ENCODE measurements around the gene TMEM255A.

The TMEM255A gene

GRCh38 chrX:120223374-120223773 lies 87.9 kb downstream of the TMEM255A start:
- WGBS, 2 donors (ENCODE audit: extremely low coverage in 2 of 2, insufficient read length in 2 of 2, insufficient replicate concordance in 1 of 2) = no CpG with 5 or more reads among the region's 8 CpGs
- Histone ChIP-seq H3K9ac (ENCODE audit: low read depth, low read length, poor library complexity) (no peak overlapping the region), H3K23ac (ENCODE audit: low read depth, low read length, poor library complexity) (no peak overlapping the region)

DNA sequence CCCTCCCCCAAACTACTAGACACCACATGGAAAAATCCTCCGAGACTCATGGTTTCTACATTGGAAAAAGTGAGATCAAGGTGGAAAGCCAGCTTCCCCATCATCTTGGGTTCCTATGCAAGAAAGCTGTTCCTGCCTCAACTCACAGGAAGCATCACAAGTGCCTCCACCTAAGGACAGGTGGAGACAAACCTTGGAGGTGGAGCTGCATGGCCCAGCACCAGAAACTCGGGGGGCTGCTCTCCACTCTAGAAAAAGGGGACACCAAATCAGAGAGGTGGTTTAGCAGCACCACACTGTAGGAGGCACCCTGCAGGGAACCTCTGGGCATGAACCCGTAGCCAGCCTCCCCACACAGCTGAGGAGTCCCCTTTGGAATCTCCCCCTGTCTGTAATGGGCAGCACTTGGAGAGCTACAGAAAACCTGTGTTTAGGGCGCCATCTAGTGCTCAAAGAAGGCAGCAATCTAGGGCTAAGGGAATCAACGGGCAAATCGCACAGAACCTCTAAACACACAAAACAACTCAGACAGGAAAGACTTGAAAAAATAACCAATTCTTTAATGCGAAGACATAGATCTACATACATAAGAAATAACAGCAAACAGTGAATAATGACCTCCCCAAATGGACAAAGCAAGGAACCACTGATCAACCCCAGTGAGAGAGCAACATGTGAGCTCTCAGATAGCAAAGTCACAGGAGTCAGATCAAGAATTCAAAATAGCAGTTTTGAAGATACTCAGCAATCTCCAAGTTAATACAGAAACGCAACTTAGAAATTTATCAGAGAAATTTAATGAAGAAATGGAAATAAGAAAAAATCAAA lies 97.6 kb downstream of the TMEM255A start:
- Histone ChIP-seq H3K23ac (ENCODE audit: low read depth, low read length, poor library complexity) (no peak overlapping the region), H3K4me3 (ENCODE audit: low read length in 2 of 2) (no peak overlapping the region), H3K14ac (ENCODE audit: low read length) (no peak overlapping the region), H4K8ac (ENCODE audit: low read depth, low read length) (no peak overlapping the region), H4K91ac (ENCODE audit: low read depth, low read length, poor library complexity) (no peak overlapping the region), H2BK15ac (ENCODE audit: low read length) (no peak overlapping the region), H3K4me2 (ENCODE audit: insufficient read depth, low read length, poor library complexity, severe bottlenecking) (no peak overlapping the region), H3K27me3 (ENCODE audit: control insufficient read depth in 3 of 3, insufficient read depth in 3 of 3, low read depth in 1 of 3, low read length in 3 of 3) (no peaks in the 10 kb centered on the region), H3K18ac (ENCODE audit: low read length) (no peak overlapping the region), H3K36me3 (replicated peaks in 1 of 2; ENCODE audit: control insufficient read depth in 2 of 2, insufficient read depth in 2 of 2, low read length in 2 of 2) (no peaks in the 10 kb centered on the region), H3K79me1 (ENCODE audit: low read depth, low read length) (no peaks in the 10 kb centered on the region), H2BK5ac (ENCODE audit: low read length) (no peak overlapping the region), H2BK120ac (ENCODE audit: low read depth, low read length) (no peak overlapping the region), H2AFZ (ENCODE audit: low read length) (no peak overlapping the region), H3K9ac (ENCODE audit: low read depth, low read length, poor library complexity) (no peak overlapping the region), H3K9me3 (replicated peaks in 1 of 2; ENCODE audit: control insufficient read depth in 2 of 2, insufficient read depth in 1 of 2, low read depth in 1 of 2, low read length in 2 of 2) (no peaks in the 10 kb centered on the region), H3K27ac (replicated peaks; ENCODE audit: low read length) (no peak overlapping the region), H2BK12ac (ENCODE audit: low read length) (no peak overlapping the region), H3K4me1 (ENCODE audit: control insufficient read depth in 2 of 2, insufficient read depth in 1 of 2, low read depth in 1 of 2, low read length in 2 of 2) (no peaks in the 10 kb centered on the region), H3K4ac (ENCODE audit: low read length) (no peak overlapping the region), H2AK5ac (ENCODE audit: low read depth, low read length) (no peak overlapping the region)
- no CpG with 5 or more reads among the region's 8 CpGs for WGBS, 2 donors (ENCODE audit: extremely low coverage in 2 of 2, insufficient read length in 2 of 2, insufficient replicate concordance in 1 of 2)
- peak; percentile 47 for DNase-seq (ENCODE audit: low spot score)

More at GRCh38 chrX:120223374-120223773, 87.9 kb downstream of the TMEM255A start:
- Histone ChIP-seq H3K27me3 (ENCODE audit: control insufficient read depth in 3 of 3, insufficient read depth in 3 of 3, low read depth in 1 of 3, low read length in 3 of 3) (no peaks in the 10 kb centered on the region), H2AK5ac (ENCODE audit: low read depth, low read length) (no peak overlapping the region), H4K8ac (ENCODE audit: low read depth, low read length) (no peak overlapping the region), H2BK5ac (ENCODE audit: low read length) (no peak overlapping the region), H4K91ac (ENCODE audit: low read depth, low read length, poor library complexity) (no peak overlapping the region), H3K36me3 (replicated peaks in 1 of 2; ENCODE audit: control insufficient read depth in 2 of 2, insufficient read depth in 2 of 2, low read length in 2 of 2) (no peaks in the 10 kb centered on the region), H3K14ac (ENCODE audit: low read length) (no peak overlapping the region), H3K9me3 (replicated peaks in 1 of 2; ENCODE audit: control insufficient read depth in 2 of 2, insufficient read depth in 1 of 2, low read depth in 1 of 2, low read length in 2 of 2) (no peaks in the 10 kb centered on the region), H3K4me2 (ENCODE audit: insufficient read depth, low read length, poor library complexity, severe bottlenecking) (no peak overlapping the region), H3K18ac (ENCODE audit: low read length) (no peak overlapping the region), H3K4ac (ENCODE audit: low read length) (no peak overlapping the region), H2BK12ac (ENCODE audit: low read length) (no peak overlapping the region), H3K4me1 (ENCODE audit: control insufficient read depth in 2 of 2, insufficient read depth in 1 of 2, low read depth in 1 of 2, low read length in 2 of 2) (no peaks in the 10 kb centered on the region), H2BK15ac (ENCODE audit: low read length) (no peak overlapping the region), H3K27ac (replicated peaks; ENCODE audit: low read length) (no peak overlapping the region), H2AFZ (ENCODE audit: low read length) (no peak overlapping the region), H3K79me1 (ENCODE audit: low read depth, low read length) (no peaks in the 10 kb centered on the region), H2BK120ac (ENCODE audit: low read depth, low read length) (no peak overlapping the region), H3K4me3 (ENCODE audit: low read length in 2 of 2) (no peak overlapping the region)
- DNase-seq (ENCODE audit: low spot score) = no peak
